ENCODE data around the gene OBSL1. TPM values are rescaled to one million over a fixed set of nuclear protein-coding genes. Genes with fewer than 3 reads are reported as not detected.

OBSL1 gene
- total and polyA plus RNA-seq, 5 donors from 2014 or later: 0.57 TPM; not detected in 4

DNA sequence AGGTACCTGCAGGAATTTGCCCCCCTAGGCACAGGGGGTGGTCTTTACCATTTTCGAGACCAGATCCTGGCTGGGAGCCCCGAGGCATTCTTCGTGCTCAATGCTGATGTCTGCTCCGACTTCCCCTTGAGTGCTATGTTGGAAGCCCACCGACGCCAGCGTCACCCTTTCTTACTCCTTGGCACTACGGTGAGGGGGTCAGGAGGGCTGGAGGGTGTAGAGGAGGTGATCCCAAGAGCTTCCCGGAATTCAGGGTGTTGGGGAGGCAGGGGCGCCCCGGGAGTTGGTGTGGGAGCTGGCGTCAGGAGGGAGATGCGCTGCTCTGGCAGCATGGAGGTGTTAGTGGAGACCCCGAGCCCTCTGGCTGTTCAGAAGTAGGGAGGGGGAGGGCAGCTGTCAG is 69.5 kb downstream of the OBSL1 start:
- Mint-ChIP-seq H3K27me3 (peaks cover 18% of the 10 kb centered on the region), H3K4me1 (peaks cover 0 to 35% (median 21%) of the 10 kb centered on the region in 4 donors), H3K9me3 (peaks cover 0 to 1% (median 0%) of the 10 kb centered on the region in 7 donors), H3K36me3 (peaks cover 29% of the 10 kb centered on the region), H3K27ac (no peak overlapping the region), H3K4me3 (peak overlapping the region in 1 of 4 donors; percentile 69)
- Histone ChIP-seq H3K4me1 (ENCODE audit: control insufficient read depth, insufficient read depth, low read length, poor library complexity, severe bottlenecking) (peaks cover 26% of the 10 kb centered on the region), H3K9me3 (ENCODE audit: control insufficient read depth in 2 of 2, low read length in 2 of 2) (no peaks in the 10 kb centered on the region), H3K27ac (ENCODE audit: insufficient read depth, low read length, poor library complexity, severe bottlenecking) (no peak overlapping the region), H3K4me3 (ENCODE audit: low read depth, low read length) (no peak overlapping the region), H3K36me3 (ENCODE audit: control insufficient read depth, insufficient read depth, low read length) (peaks cover 18% of the 10 kb centered on the region), H3K27me3 (ENCODE audit: control insufficient read depth, insufficient read depth, low read length) (peaks cover 2% of the 10 kb centered on the region)
- no peak for DNase-seq
- no peak for ATAC-seq (ENCODE audit: low read depth in 2 of 2)

Other genes starting within 250 kb of the OBSL1 start
- not detected for gene RESP18, start 238.8 kb downstream of the OBSL1 start, total RNA-seq
- not detected for gene RESP18, start 238.8 kb downstream of the OBSL1 start, polyA plus RNA-seq
- 74.0 TPM for gene DNPEP, start 183.6 kb downstream of the OBSL1 start, total RNA-seq
- 10 to 100 TPM; 51.2 to 76.1 (median 63.5) TPM for gene DNPEP, start 183.6 kb downstream of the OBSL1 start, polyA plus RNA-seq
- gene DES, start 153.2 kb downstream of the OBSL1 start, total RNA-seq: not detected
- not detected for gene DES, start 153.2 kb downstream of the OBSL1 start, polyA plus RNA-seq
- 4.1 TPM for gene SPEG, start 136.7 kb downstream of the OBSL1 start, total RNA-seq
- under 1 TPM in 1 of 4 donors, not detected in 3; 0.20 TPM for gene SPEG, start 136.7 kb downstream of the OBSL1 start, polyA plus RNA-seq
- gene GMPPA, start 72.6 kb downstream of the OBSL1 start, total RNA-seq: 25.9 TPM
- gene GMPPA, start 72.6 kb downstream of the OBSL1 start, polyA plus RNA-seq: 10 to 100 TPM; 17.2 to 35.1 (median 25.1) TPM
- 0.12 TPM for gene ASIC4, start 57.1 kb downstream of the OBSL1 start, total RNA-seq
- gene ASIC4, start 57.1 kb downstream of the OBSL1 start, polyA plus RNA-seq: not detected
- gene CHPF, start 27.7 kb downstream of the OBSL1 start, total RNA-seq: 4.5 TPM
- gene CHPF, start 27.7 kb downstream of the OBSL1 start, polyA plus RNA-seq: 1 to 10 TPM; 3.0 to 6.6 (median 4.4) TPM
- gene TMEM198, start 27.5 kb downstream of the OBSL1 start, total RNA-seq: 0.62 TPM
- gene TMEM198, start 27.5 kb downstream of the OBSL1 start, polyA plus RNA-seq: not detected
- not detected for gene INHA, start 771 bp upstream of the OBSL1 start, total RNA-seq
- gene INHA, start 771 bp upstream of the OBSL1 start, polyA plus RNA-seq: not detected
- 45.7 TPM for gene STK11IP, start 26.3 kb upstream of the OBSL1 start, total RNA-seq
- 10 to 100 TPM in 1 of 4 donors, 1 to 10 TPM in 3; 6.8 to 10.1 (median 8.4) TPM for gene STK11IP, start 26.3 kb upstream of the OBSL1 start, polyA plus RNA-seq
- not detected for gene SLC4A3, start 56.1 kb upstream of the OBSL1 start, total RNA-seq
- not detected for gene SLC4A3, start 56.1 kb upstream of the OBSL1 start, polyA plus RNA-seq